Activated CD8-positive, alpha-beta memory T cell treated with anti-CD3 and anti-CD28 coated beads, Interleukin-2, amount 50 U/mL, for 48 hours (primary cell): ENCODE measurements around the gene ATP5ME.
A peak's percentile ranks its signal among the peaks of the same experiment; 100 is the strongest.

Source experiments
- DNase-seq: peaks from one replicate; pipeline ENCODE4 v3.0.0-alpha.2; 2020

The ATP5ME gene

GRCh38 chr4:666822-667544, 7.1 kb downstream of the ATP5ME start:
- DNase-seq, result no peak

GRCh38 chr4:666436-666810, 7.7 kb downstream of the ATP5ME start:
- DNase-seq, result no peak

GRCh38 chr4:665751-666435, 8.2 kb downstream of the ATP5ME start:
- DNase-seq, result no peak

- DNase-seq, result no peak
Measured at GRCh38 chr4:665381-665750, 8.7 kb downstream of the ATP5ME start.

- no peak for DNase-seq
Measured at GRCh38 chr4:664713-665231, 9.3 kb downstream of the ATP5ME start.

- DNase-seq, result peak; percentile 87
Measured at GRCh38 chr4:663438-664428, 10.3 kb downstream of the ATP5ME start.

- DNase-seq, result no peak
Measured at GRCh38 chr4:663046-663437, 11.0 kb downstream of the ATP5ME start.

- no peak for DNase-seq
Measured at GRCh38 chr4:661881-662761, 12.0 kb downstream of the ATP5ME start.

- DNase-seq, result no peak
Measured at GRCh38 chr4:661231-661630, 12.8 kb downstream of the ATP5ME start.

GRCh38 chr4:660401-660800, 13.7 kb downstream of the ATP5ME start:
- DNase-seq, result no peak

GRCh38 chr4:659851-660250, 14.2 kb downstream of the ATP5ME start:
- DNase-seq, result no peak

- no peak for DNase-seq
Measured at GRCh38 chr4:658681-659667, 15.1 kb downstream of the ATP5ME start.

GRCh38 chr4:657834-658667, 16.0 kb downstream of the ATP5ME start:
- no peak for DNase-seq

- DNase-seq, result no peak
Measured at GRCh38 chr4:657338-657833, 16.7 kb downstream of the ATP5ME start.

- DNase-seq, result no peak
Measured at GRCh38 chr4:656436-657337, 17.4 kb downstream of the ATP5ME start.

GRCh38 chr4:655464-656151, 18.5 kb downstream of the ATP5ME start:
- DNase-seq, result no peak

GRCh38 chr4:654871-655463, 19.1 kb downstream of the ATP5ME start:
- DNase-seq, result no peak

GRCh38 chr4:654503-654845, 19.6 kb downstream of the ATP5ME start:
- DNase-seq, result no peak
